ENCODE measurements around the gene TSBP1. TPM values are rescaled to one million over a fixed set of nuclear protein-coding genes. Genes with fewer than 3 reads are reported as not detected.

TSBP1 gene
- total RNA-seq, 1 experiment from 2014 or later: not detected

DNA sequence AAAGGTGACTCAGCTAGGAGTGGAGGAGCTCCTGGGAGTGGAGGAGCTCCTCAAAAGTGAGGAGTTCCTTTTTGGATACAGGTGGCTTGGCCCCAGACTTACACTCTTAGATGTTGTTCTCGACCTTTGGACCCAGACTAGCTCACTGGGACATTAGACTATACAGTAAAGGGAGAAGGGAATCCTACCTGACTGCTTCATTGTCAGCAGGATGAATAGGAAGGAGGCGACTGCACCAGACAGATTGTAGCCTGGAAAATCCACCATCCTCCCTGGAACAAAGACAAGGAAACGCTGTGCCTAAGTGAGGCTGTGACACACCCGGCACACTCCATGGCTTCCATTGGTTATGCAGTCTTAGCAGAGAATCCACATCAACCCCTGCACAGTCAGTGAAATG is 35.2 kb upstream of the TSBP1 start, which contains the start of gene BTNL2:
BTNL2 (minus strand) TSS at position 325 of the 400 bp plus-strand sequence; CDS start at position 267, 58 bp downstream.
- RAD21 ChIA-PET (ENCODE audit: low non-redundant PET in 1 of 2, low total read pairs in 2 of 2, uncharacterized antibody in 2 of 2, unreplicated experiment in 2 of 2): no interaction called here
- Histone ChIP-seq H3K4me2 (ENCODE audit: low read length) (no peak within 1 kb of the TSS), H3K9ac (ENCODE audit: low read length) (no peak within 1 kb of the TSS), H3K4me1 (ENCODE audit: control insufficient read depth in 1 of 2, insufficient read depth in 2 of 2, low read length in 2 of 2) (no peaks in the 10 kb centered on the region; a peak in 1 of 4 replicates), H2AFZ (ENCODE audit: low read depth, low read length, poor library complexity, severe bottlenecking) (no peak within 1 kb of the TSS), H3K27ac (ENCODE audit: low read depth, low read length) (no peak within 1 kb of the TSS), H3K4me3 (replicated peaks in 1 of 2; ENCODE audit: low read depth in 1 of 2, low read length in 2 of 2) (no peak within 1 kb of the TSS), H3K27me3 (ENCODE audit: insufficient read depth, low read length) (no peaks in the 10 kb centered on the region), H3K9me3 (ENCODE audit: control insufficient read depth in 1 of 2, insufficient read depth in 1 of 2, low read depth in 1 of 2, low read length in 2 of 2) (no peaks in the 10 kb centered on the region), H3K9me2 (ENCODE audit: insufficient read depth) (no peaks in the 10 kb centered on the region), H4K20me1 (ENCODE audit: insufficient read depth) (no peaks in the 10 kb centered on the region), H3K79me2 (ENCODE audit: insufficient read depth, low read length) (no peaks in the 10 kb centered on the region), H3K36me3 (ENCODE audit: control insufficient read depth in 1 of 2, insufficient read depth in 2 of 2, low read length in 2 of 2) (no peaks in the 10 kb centered on the region)
- TF ChIP-seq SP1 (IDR thresholded peaks at IDR 0.05; ENCODE audit: low read depth) (no peak), JUND (IDR thresholded peaks at IDR 0.05) (no peak), ATF3 (IDR thresholded peaks at IDR 0.05) (no peak), ZFX (IDR thresholded peaks at IDR 0.05) (no peak), EZH2 (IDR thresholded peaks at IDR 0.05) (no peak), ELF1 (IDR thresholded peaks at IDR 0.05; ENCODE audit: borderline replicate concordance, low read depth) (no peak), MAX (IDR thresholded peaks at IDR 0.05) (no peak), FOSL1 (IDR thresholded peaks at IDR 0.05; ENCODE audit: low read depth) (no peak), YY1 (IDR thresholded peaks at IDR 0.05; ENCODE audit: extremely low read depth, insufficient replicate concordance, low read depth, low read length) (no peak), POLR2A (IDR thresholded peaks at IDR 0.05; ENCODE audit: borderline replicate concordance, extremely low read depth, insufficient read depth, insufficient read length) (no peak), TCF7L2 (IDR thresholded peaks at IDR 0.05; ENCODE audit: borderline replicate concordance, extremely low read depth, insufficient read depth, insufficient read length) (no peak), CTCF (IDR thresholded peaks at IDR 0.05 in 2 of 3, conservative IDR thresholded peaks at IDR 0.05 in 1 of 3; ENCODE audit: borderline replicate concordance in 1 of 3, insufficient read depth in 1 of 3, low read depth in 2 of 3, low read length in 2 of 3) (no peak)
- TF ChIP-seq, protein P1, sequence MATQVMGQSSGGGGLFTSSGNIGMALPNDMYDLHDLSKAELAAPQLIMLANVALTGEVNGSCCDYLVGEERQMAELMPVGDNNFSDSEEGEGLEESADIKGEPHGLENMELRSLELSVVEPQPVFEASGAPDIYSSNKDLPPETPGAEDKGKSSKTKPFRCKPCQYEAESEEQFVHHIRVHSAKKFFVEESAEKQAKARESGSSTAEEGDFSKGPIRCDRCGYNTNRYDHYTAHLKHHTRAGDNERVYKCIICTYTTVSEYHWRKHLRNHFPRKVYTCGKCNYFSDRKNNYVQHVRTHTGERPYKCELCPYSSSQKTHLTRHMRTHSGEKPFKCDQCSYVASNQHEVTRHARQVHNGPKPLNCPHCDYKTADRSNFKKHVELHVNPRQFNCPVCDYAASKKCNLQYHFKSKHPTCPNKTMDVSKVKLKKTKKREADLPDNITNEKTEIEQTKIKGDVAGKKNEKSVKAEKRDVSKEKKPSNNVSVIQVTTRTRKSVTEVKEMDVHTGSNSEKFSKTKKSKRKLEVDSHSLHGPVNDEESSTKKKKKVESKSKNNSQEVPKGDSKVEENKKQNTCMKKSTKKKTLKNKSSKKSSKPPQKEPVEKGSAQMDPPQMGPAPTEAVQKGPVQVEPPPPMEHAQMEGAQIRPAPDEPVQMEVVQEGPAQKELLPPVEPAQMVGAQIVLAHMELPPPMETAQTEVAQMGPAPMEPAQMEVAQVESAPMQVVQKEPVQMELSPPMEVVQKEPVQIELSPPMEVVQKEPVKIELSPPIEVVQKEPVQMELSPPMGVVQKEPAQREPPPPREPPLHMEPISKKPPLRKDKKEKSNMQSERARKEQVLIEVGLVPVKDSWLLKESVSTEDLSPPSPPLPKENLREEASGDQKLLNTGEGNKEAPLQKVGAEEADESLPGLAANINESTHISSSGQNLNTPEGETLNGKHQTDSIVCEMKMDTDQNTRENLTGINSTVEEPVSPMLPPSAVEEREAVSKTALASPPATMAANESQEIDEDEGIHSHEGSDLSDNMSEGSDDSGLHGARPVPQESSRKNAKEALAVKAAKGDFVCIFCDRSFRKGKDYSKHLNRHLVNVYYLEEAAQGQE (IDR thresholded peaks at IDR 0.05; ENCODE audit: low read depth): no peak
- TF ChIP-seq, protein P2, sequence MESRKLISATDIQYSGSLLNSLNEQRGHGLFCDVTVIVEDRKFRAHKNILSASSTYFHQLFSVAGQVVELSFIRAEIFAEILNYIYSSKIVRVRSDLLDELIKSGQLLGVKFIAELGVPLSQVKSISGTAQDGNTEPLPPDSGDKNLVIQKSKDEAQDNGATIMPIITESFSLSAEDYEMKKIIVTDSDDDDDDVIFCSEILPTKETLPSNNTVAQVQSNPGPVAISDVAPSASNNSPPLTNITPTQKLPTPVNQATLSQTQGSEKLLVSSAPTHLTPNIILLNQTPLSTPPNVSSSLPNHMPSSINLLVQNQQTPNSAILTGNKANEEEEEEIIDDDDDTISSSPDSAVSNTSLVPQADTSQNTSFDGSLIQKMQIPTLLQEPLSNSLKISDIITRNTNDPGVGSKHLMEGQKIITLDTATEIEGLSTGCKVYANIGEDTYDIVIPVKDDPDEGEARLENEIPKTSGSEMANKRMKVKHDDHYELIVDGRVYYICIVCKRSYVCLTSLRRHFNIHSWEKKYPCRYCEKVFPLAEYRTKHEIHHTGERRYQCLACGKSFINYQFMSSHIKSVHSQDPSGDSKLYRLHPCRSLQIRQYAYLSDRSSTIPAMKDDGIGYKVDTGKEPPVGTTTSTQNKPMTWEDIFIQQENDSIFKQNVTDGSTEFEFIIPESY (IDR thresholded peaks at IDR 0.05; ENCODE audit: extremely low read depth, insufficient replicate concordance, low read length): no peak
- POLR2A ChIA-PET: no interaction called here
- no TSS peak for BruUV-seq (replicated peaks)
- intact Hi-C loops (cut with micrococcal nuclease): no loop called here
- no peak for DNase-seq (ENCODE audit: low read depth, low spot score)
- CTCF ChIA-PET: interaction anchor here (0.8 to 1.4 kb wide), 3 partner anchors 8 to 379 kb away, joined by 3 to 5 read pairs (median 4); no protein-coding TSS in a partner anchor
- no peak for ATAC-seq

All from HCT116 (cell line).